Rectal smooth muscle tissue (tissue), 1 donor: ENCODE measurements around the gene BICRA.
A peak's percentile ranks its signal among the peaks of the same experiment; 100 is the strongest.

ENCODE experiments used
- H3K27ac ChIP-seq: one replicate; pipeline ENCODE4 v1.7.0; 2013; ENCODE audit warnings: low read depth, low read length, inconsistent platforms
- H3K27me3 ChIP-seq: one replicate; pipeline ENCODE4 v1.7.0; 2013; ENCODE audit warnings: low read length; ENCODE audit not compliant: control insufficient read depth, insufficient read depth
- H3K36me3 ChIP-seq: one replicate; pipeline ENCODE4 v1.7.0; 2013; ENCODE audit warnings: low read length; ENCODE audit not compliant: control insufficient read depth, insufficient read depth
- H3K4me1 ChIP-seq: one replicate; pipeline ENCODE4 v1.7.0; 2013; ENCODE audit warnings: low read length; ENCODE audit not compliant: control insufficient read depth, insufficient read depth
- H3K4me3 ChIP-seq: one replicate; pipeline ENCODE4 v1.7.0; 2013; ENCODE audit warnings: low read length
- H3K9ac ChIP-seq: one replicate; pipeline ENCODE4 v1.7.0; 2013; ENCODE audit warnings: low read length

Gene BICRA

GRCh38 chr19:47644199-47644598, 35.3 kb downstream of the BICRA start:
- Histone ChIP-seq H3K9ac (no peak overlapping the region), H3K36me3 (peaks cover 3% of the 10 kb centered on the region), H3K27me3 (no peaks in the 10 kb centered on the region), H3K27ac (no peak overlapping the region), H3K4me3 (no peak overlapping the region), H3K4me1 (peaks cover 8% of the 10 kb centered on the region)

- peaks cover 3% of the 10 kb centered on the region for H3K36me3 ChIP-seq
- H3K27me3 ChIP-seq: no peaks in the 10 kb centered on the region
- H3K9ac ChIP-seq: no peak overlapping the region
- peak overlapping the region; percentile 76 for H3K27ac ChIP-seq
- H3K4me1 ChIP-seq: peaks cover 8% of the 10 kb centered on the region
- H3K4me3 ChIP-seq: peak overlapping the region; percentile 38
Measured at GRCh38 chr19:47644743-47645482, 36.0 kb downstream of the BICRA start.

DNA sequence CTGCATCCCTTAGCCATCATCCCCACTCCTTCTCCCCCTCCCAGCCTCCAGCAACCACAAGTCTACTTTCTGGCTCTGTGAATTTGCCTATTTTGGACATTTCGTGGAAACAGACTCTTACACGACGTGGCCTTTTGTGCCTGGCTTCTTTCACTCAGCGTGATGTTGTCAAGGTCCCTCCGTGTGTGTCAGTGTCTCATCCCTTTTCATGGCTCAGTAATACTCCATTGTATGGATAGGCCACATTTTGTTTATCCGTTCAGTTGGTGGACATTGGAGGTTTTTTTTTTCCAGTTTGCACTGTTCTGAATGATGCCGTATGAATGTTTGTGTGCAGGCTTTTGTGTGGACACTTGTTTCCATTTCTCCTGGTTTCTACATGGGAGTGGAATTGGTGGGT, 38.0 kb downstream of the BICRA start:
- Histone ChIP-seq H3K9ac (no peak overlapping the region), H3K4me1 (peaks cover 8% of the 10 kb centered on the region), H3K27me3 (no peaks in the 10 kb centered on the region), H3K36me3 (peaks cover 8% of the 10 kb centered on the region), H3K27ac (peak overlapping the region; percentile 76), H3K4me3 (no peak overlapping the region)

DNA sequence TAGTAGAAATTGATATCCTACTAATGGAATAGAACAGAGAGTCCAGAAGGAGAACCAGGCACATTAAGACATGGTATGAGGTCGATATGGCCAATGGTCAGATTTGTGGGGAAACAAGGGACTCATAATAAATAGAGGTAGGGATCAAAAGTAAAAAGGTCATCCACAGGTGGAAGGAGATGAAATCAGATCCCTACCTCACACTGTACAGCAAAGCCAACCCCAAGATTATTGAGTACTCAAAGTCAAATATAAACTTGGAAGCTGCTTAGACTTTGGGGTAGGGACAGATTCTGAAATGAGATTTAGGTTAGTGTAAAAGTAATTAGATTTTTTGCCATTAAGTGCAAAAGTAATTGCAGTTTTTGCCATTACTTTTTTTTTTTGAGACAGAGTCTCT, 40.7 kb downstream of the BICRA start:
- Histone ChIP-seq H3K4me3 (no peak overlapping the region), H3K4me1 (peaks cover 8% of the 10 kb centered on the region), H3K27ac (no peak overlapping the region), H3K27me3 (no peaks in the 10 kb centered on the region), H3K9ac (no peak overlapping the region), H3K36me3 (peaks cover 8% of the 10 kb centered on the region)

DNA sequence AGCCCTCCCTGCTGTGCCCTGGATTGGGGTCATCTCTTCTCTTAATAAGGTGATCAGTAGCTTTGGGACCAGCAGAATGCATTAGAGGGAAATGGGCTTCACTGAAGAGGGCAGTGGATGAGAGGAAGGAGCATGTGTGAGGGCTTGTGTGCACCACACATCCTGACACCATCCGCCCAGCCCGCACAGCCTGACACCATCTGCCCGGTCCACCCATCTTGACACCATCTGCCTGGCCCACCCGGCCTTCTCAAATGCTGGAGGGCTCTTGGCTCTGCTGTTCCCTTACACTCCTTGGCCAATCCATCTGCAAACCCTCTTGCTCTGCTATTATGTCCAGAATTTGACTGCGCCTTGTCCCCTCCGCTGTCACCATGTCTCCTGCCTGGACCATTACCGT, 41.8 kb downstream of the BICRA start:
- H3K9ac ChIP-seq: no peak overlapping the region

GRCh38 chr19:47651132-47651531, 42.2 kb downstream of the BICRA start:
- H3K27ac ChIP-seq: no peak overlapping the region
- no peak overlapping the region for H3K9ac ChIP-seq
- no peaks in the 10 kb centered on the region for H3K4me1 ChIP-seq
- no peak overlapping the region for H3K4me3 ChIP-seq
- peaks cover 4% of the 10 kb centered on the region for H3K36me3 ChIP-seq
- H3K27me3 ChIP-seq: no peaks in the 10 kb centered on the region

More for the DNA sequence above, 41.8 kb downstream of the BICRA start:
- Histone ChIP-seq H3K27ac (no peak overlapping the region), H3K36me3 (peaks cover 4% of the 10 kb centered on the region), H3K4me3 (no peak overlapping the region), H3K4me1 (no peaks in the 10 kb centered on the region), H3K27me3 (no peaks in the 10 kb centered on the region)

DNA sequence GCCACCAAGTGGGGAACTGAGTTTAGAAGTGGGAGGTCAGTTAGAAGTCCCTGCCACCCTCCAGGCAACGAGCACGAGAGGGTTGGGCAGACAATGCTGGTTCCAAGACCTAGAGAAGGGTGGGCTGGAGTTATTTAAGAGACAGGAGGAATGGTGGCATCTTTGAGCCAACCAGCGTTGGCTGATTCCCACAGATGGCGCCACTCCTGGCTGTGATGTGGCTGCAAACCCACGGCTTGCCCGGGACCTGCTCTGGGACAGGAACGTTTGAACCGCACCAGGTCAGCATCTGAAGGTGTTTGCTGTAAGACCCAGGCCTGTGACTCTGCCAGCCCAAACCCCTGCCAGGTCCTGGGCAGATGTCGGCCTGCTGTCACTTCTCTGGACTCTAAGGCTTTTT, 42.8 kb downstream of the BICRA start:
- Histone ChIP-seq H3K27ac (no peak overlapping the region), H3K36me3 (peaks cover 4% of the 10 kb centered on the region), H3K27me3 (no peaks in the 10 kb centered on the region), H3K4me1 (no peaks in the 10 kb centered on the region), H3K9ac (no peak overlapping the region), H3K4me3 (no peak overlapping the region)

DNA sequence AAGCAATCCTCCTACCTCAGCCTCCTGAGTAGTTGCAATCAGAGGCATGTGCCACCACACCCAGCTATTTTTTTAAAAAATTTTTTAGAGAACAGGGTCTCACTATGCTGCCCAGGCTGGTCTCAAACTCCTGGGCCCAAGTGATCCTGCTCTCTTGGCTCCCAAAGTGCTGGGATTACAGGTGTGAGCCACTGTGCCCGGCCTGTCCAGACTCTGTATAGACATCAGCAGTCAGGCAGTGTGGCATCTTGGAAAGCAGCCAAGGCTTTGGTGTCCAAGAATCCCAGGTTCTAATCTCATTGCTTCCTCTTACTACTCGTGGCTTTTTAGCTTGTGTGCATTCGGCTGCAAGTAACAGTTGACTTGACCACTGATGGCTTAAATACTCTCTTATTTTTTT, 43.4 kb downstream of the BICRA start:
- peaks cover 4% of the 10 kb centered on the region for H3K36me3 ChIP-seq

GRCh38 chr19:47653856-47654255, 44.9 kb downstream of the BICRA start:
- Histone ChIP-seq H3K27me3 (no peaks in the 10 kb centered on the region), H3K27ac (no peak overlapping the region), H3K36me3 (peaks cover 4% of the 10 kb centered on the region), H3K4me1 (peaks cover 3% of the 10 kb centered on the region), H3K4me3 (no peak overlapping the region), H3K9ac (no peak overlapping the region)

More for the DNA sequence above, 43.4 kb downstream of the BICRA start:
- H3K27me3 ChIP-seq: no peaks in the 10 kb centered on the region
- H3K4me3 ChIP-seq: no peak overlapping the region
- no peak overlapping the region for H3K27ac ChIP-seq
- H3K9ac ChIP-seq: no peak overlapping the region
- no peaks in the 10 kb centered on the region for H3K4me1 ChIP-seq

GRCh38 chr19:47657719-47658118, 48.8 kb downstream of the BICRA start:
- Histone ChIP-seq H3K27ac (no peak overlapping the region), H3K27me3 (no peaks in the 10 kb centered on the region), H3K4me1 (peaks cover 22% of the 10 kb centered on the region), H3K4me3 (no peak overlapping the region), H3K36me3 (no peaks in the 10 kb centered on the region), H3K9ac (no peak overlapping the region)

- Histone ChIP-seq H3K27me3 (no peaks in the 10 kb centered on the region), H3K36me3 (no peaks in the 10 kb centered on the region), H3K9ac (no peak overlapping the region), H3K4me3 (peak overlapping the region; percentile 22), H3K4me1 (peaks cover 27% of the 10 kb centered on the region), H3K27ac (no peak overlapping the region)
Measured at GRCh38 chr19:47658431-47659348, 49.8 kb downstream of the BICRA start.

GRCh38 chr19:47660435-47660832, 51.5 kb downstream of the BICRA start:
- Histone ChIP-seq H3K27me3 (no peaks in the 10 kb centered on the region), H3K9ac (no peak overlapping the region), H3K27ac (no peak overlapping the region), H3K36me3 (no peaks in the 10 kb centered on the region), H3K4me3 (no peak overlapping the region), H3K4me1 (peaks cover 41% of the 10 kb centered on the region)
